Panc1 (cell line): ENCODE results near the gene USPL1. TPM values are rescaled to one million over a fixed set of nuclear protein-coding genes. Genes with fewer than 3 reads are reported as not detected.

Experiments used
- ATAC-seq: fragments of 200-7000 bp; cut with Tn5 transposase; 2 replicates; pipeline ENCODE4 v1.9.1; 2020; ENCODE audit warnings: mild to moderate bottlenecking, moderate library complexity
- BruUV-seq: library from RNA; stranded (reverse); fragments of 400-500 nt; replicated peaks from 2 replicates; lab custom pipeline; 2021; lab: Mats Ljungman, UMichigan
- CTCF ChIA-PET: fragments of 300-600 bp; sonication (Branson Sonifier 250); formaldehyde crosslinking; loops from one replicate; lab custom pipeline; 2022; ENCODE audit warnings: antibody characterized with exemption; lab: Charles Lee
- POLR2A ChIA-PET: fragments of 300-600 bp; sonication (Branson Sonifier 250); formaldehyde crosslinking; loops from one replicate; lab custom pipeline; 2022; ENCODE audit warnings: antibody characterized with exemption; lab: Charles Lee
- DNase-seq: peaks from one replicate; pipeline ENCODE4 v3.0.0-alpha.2; 2010; ENCODE audit warnings: low read depth, low spot score
- H3K27ac ChIP-seq: 2 replicates; pipeline ENCODE4 v1.5.1; 2011; ENCODE audit warnings: mild to moderate bottlenecking, low read length, inconsistent platforms
- H3K27me3 ChIP-seq: fragments of 200-500 bp; sonication (Bioruptor generic); 2 replicates; pipeline ENCODE4 v1.6.0; 2014; ENCODE audit warnings: low read length, inconsistent platforms; ENCODE audit not compliant: control insufficient read depth, insufficient read depth
- H3K36me3 ChIP-seq: fragments of 200-500 bp; sonication (Bioruptor generic); 2 replicates; pipeline ENCODE4 v1.5.1; 2014; ENCODE audit warnings: inconsistent platforms, mild to moderate bottlenecking, low read length, moderate library complexity; ENCODE audit not compliant: control insufficient read depth, insufficient read depth
- H3K4me1 ChIP-seq: 2 replicates; pipeline ENCODE4 v1.5.1; 2011; ENCODE audit warnings: inconsistent platforms, mild to moderate bottlenecking, low read length, moderate library complexity; ENCODE audit not compliant: control insufficient read depth, insufficient read depth
- H3K4me3 ChIP-seq, 2 experiments: 2 replicates each; pipeline ENCODE4 v1.5.1; 2011 to 2012; ENCODE audit warnings: low read depth in 2 of 2, low read length in 2 of 2, mild to moderate bottlenecking in 2 of 2, inconsistent platforms in 1 of 2, moderate library complexity in 1 of 2
- H3K9me3 ChIP-seq: fragments of 200-500 bp; sonication (Bioruptor generic); 2 replicates; pipeline ENCODE4 v1.5.1; 2014; ENCODE audit warnings: low read depth, mild to moderate bottlenecking, inconsistent platforms, low read length, moderate library complexity; ENCODE audit not compliant: control insufficient read depth, insufficient read depth
- CTCF ChIP-seq: fragments of 450-650 bp; IDR thresholded peaks from 2 replicates; pipeline ENCODE4 v1.5.1; 2017; ENCODE audit warnings: mild to moderate bottlenecking
- POLR2AphosphoS5 ChIP-seq: IDR thresholded peaks from 2 replicates; pipeline ENCODE4 v1.6.1; 2012; ENCODE audit warnings: mild to moderate bottlenecking, low read depth, low read length, moderate library complexity
- SIN3A ChIP-seq: IDR thresholded peaks from 2 replicates; pipeline ENCODE4 v1.6.1; 2012; ENCODE audit warnings: low read depth, mild to moderate bottlenecking, low read length, moderate library complexity, borderline replicate concordance; ENCODE audit not compliant: insufficient read depth
- TCF7L2 ChIP-seq: IDR thresholded peaks from 2 replicates; pipeline ENCODE4 v1.6.1; 2011; ENCODE audit warnings: mild to moderate bottlenecking, low read depth, low read length, inconsistent platforms
- in situ Hi-C: cut with HindIII; loops from 2 replicates; pipeline ENCODE4 v1.10.0; 2016; ENCODE audit warnings: low sequenced_read_pairs, low pct_unique_long_range_greater_than_20kb
- intact Hi-C: fragments of 100-400 bp; cut with micrococcal nuclease; formaldehyde crosslinking; loops from one replicate; pipeline ENCODE4 v1.10.0; 2022; ENCODE audit not compliant: unreplicated experiment
- total RNA-seq: library from RNA; stranded (reverse); gene quantifications from one replicate; pipeline ENCODE4 v1.2.1, GENCODE V29; 2021; ENCODE audit not compliant: unreplicated experiment
- TF ChIP-seq, protein P1 (sequence below), 2 experiments: IDR thresholded peaks; 2 replicates each; pipeline ENCODE4 v1.6.1; 2011 to 2012; ENCODE audit warnings: low read depth in 2 of 2, control low read depth in 1 of 2, low read length in 1 of 2, mild to moderate bottlenecking in 1 of 2, moderate library complexity in 1 of 2; ENCODE audit not compliant: insufficient read depth in 1 of 2

USPL1 gene
- total RNA-seq, 1 experiment from 2014 or later: 19.5 TPM

- no TSS peak for BruUV-seq
- intact Hi-C loops: loop anchor here (10.0 kb wide), 1 partner anchor 151 kb away; the partner anchor contains the start of gene HMGB1
- Histone ChIP-seq H3K27me3 (no peaks in the 10 kb centered on the region), H3K9me3 (no peaks in the 10 kb centered on the region), H3K4me1 (peaks cover 6% of the 10 kb centered on the region), H3K4me3 (peak overlapping the region; percentile 67 to 83), H3K36me3 (peaks cover 8% of the 10 kb centered on the region; the same call in 1 of the 2 replicates), H3K27ac (peak overlapping the region; percentile 87)
- ChIA-PET POLR2A (no interaction called here), CTCF (no interaction called here)
- no peak for ATAC-seq
- in situ Hi-C loops: no loop called here
- TF ChIP-seq CTCF (no peak), SIN3A (no peak)
- DNase-seq: no peak
These were observed 2.2 kb upstream of the USPL1 start for GRCh38 chr13:30615481-30615865.

GRCh38 chr13:30615866-30616541 lies 1.7 kb upstream of the USPL1 start:
- Histone ChIP-seq H3K9me3 (no peaks in the 10 kb centered on the region), H3K27me3 (no peaks in the 10 kb centered on the region), H3K4me1 (peaks cover 12% of the 10 kb centered on the region), H3K36me3 (peaks cover 8% of the 10 kb centered on the region), H3K27ac (peak overlapping the region; percentile 87), H3K4me3 (peak overlapping the region; percentile 67 to 83)
- ATAC-seq (no peak), DNase-seq (no peak)
- BruUV-seq: no TSS peak
- in situ Hi-C loops: no loop called here
- ChIA-PET POLR2A (no interaction called here), CTCF (no interaction called here)
- TF ChIP-seq CTCF: no peak
- TF ChIP-seq POLR2AphosphoS5: no peak
- TF ChIP-seq, protein P1, sequence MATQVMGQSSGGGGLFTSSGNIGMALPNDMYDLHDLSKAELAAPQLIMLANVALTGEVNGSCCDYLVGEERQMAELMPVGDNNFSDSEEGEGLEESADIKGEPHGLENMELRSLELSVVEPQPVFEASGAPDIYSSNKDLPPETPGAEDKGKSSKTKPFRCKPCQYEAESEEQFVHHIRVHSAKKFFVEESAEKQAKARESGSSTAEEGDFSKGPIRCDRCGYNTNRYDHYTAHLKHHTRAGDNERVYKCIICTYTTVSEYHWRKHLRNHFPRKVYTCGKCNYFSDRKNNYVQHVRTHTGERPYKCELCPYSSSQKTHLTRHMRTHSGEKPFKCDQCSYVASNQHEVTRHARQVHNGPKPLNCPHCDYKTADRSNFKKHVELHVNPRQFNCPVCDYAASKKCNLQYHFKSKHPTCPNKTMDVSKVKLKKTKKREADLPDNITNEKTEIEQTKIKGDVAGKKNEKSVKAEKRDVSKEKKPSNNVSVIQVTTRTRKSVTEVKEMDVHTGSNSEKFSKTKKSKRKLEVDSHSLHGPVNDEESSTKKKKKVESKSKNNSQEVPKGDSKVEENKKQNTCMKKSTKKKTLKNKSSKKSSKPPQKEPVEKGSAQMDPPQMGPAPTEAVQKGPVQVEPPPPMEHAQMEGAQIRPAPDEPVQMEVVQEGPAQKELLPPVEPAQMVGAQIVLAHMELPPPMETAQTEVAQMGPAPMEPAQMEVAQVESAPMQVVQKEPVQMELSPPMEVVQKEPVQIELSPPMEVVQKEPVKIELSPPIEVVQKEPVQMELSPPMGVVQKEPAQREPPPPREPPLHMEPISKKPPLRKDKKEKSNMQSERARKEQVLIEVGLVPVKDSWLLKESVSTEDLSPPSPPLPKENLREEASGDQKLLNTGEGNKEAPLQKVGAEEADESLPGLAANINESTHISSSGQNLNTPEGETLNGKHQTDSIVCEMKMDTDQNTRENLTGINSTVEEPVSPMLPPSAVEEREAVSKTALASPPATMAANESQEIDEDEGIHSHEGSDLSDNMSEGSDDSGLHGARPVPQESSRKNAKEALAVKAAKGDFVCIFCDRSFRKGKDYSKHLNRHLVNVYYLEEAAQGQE (IDR thresholded peaks at IDR 0.05; ENCODE audit: insufficient read depth in 1 of 2, low read depth in 2 of 2, low read length in 1 of 2): no peak
- no peak for TF ChIP-seq TCF7L2
- no peak for TF ChIP-seq SIN3A
- intact Hi-C loops: loop anchor here (10.0 kb wide), 1 partner anchor 151 kb away; the partner anchor contains the start of gene HMGB1
